Measurements from ENCODE around the gene OXNAD1. TPM values are rescaled to one million over a fixed set of nuclear protein-coding genes. Genes with fewer than 3 reads are reported as not detected.
A peak's percentile ranks its signal among the peaks of the same experiment; 100 is the strongest.

OXNAD1 gene
- total and polyA plus RNA-seq, 10 of the 15 experiments (the other 5 are each of a cell fraction or from before 2014, with no cell fraction given), result 5.6 to 27.8 (median 16.2) TPM

DNA sequence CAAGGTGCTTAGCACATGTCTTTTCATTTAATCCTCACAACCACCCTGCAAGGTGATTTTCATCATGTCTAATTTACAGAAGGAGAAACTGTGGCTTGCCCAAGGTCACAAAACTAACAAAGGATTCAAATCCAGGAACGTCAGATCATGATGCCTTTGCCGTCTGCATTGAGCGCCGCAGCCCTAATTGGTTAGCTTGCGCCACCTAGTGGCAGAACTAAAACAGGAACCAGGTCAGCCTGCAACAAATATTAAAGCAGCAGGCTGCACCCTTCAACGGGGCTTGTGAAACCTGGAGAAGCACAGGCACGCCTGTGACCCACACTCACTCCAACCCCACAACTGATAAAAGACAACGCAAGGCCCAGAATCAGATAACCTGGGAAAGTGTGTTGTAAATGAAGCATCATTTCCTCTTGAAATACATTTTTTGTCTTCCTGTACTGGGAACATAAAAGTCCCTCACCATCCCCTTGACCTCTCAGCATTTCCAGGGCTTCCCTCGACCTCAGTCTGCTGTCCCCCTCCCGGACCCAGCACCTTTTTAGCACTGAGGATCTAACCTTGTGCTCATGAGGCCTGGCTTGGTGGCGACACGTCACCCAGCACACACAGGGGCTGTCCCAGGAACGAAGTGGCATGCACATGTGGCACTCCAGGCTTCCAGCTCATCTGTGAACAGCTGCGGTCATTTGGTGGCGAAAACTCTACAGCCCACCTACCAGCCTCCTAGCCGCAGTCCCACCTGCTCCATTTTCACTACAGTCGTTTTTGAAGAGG, 17.5 kb upstream of the OXNAD1 start (continued):
- TF ChIP-seq, protein P1, sequence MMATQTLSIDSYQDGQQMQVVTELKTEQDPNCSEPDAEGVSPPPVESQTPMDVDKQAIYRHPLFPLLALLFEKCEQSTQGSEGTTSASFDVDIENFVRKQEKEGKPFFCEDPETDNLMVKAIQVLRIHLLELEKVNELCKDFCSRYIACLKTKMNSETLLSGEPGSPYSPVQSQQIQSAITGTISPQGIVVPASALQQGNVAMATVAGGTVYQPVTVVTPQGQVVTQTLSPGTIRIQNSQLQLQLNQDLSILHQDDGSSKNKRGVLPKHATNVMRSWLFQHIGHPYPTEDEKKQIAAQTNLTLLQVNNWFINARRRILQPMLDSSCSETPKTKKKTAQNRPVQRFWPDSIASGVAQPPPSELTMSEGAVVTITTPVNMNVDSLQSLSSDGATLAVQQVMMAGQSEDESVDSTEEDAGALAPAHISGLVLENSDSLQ (IDR thresholded peaks at IDR 0.05), result peak; percentile 61
- no peak for TF ChIP-seq KDM1A (IDR thresholded peaks at IDR 0.05; ENCODE audit: borderline replicate concordance)
- peak; percentile 73 for TF ChIP-seq YY1 (IDR thresholded peaks at IDR 0.05; ENCODE audit: low read depth, low read length)
- TF ChIP-seq EP300 (IDR thresholded peaks at IDR 0.05; ENCODE audit: borderline replicate concordance in 1 of 2, control insufficient read depth in 1 of 2, low read depth in 2 of 2, low read length in 2 of 2), result peak; percentile 29 to 50; a peak in 1 of 4 replicates
- TF ChIP-seq, protein P2, sequence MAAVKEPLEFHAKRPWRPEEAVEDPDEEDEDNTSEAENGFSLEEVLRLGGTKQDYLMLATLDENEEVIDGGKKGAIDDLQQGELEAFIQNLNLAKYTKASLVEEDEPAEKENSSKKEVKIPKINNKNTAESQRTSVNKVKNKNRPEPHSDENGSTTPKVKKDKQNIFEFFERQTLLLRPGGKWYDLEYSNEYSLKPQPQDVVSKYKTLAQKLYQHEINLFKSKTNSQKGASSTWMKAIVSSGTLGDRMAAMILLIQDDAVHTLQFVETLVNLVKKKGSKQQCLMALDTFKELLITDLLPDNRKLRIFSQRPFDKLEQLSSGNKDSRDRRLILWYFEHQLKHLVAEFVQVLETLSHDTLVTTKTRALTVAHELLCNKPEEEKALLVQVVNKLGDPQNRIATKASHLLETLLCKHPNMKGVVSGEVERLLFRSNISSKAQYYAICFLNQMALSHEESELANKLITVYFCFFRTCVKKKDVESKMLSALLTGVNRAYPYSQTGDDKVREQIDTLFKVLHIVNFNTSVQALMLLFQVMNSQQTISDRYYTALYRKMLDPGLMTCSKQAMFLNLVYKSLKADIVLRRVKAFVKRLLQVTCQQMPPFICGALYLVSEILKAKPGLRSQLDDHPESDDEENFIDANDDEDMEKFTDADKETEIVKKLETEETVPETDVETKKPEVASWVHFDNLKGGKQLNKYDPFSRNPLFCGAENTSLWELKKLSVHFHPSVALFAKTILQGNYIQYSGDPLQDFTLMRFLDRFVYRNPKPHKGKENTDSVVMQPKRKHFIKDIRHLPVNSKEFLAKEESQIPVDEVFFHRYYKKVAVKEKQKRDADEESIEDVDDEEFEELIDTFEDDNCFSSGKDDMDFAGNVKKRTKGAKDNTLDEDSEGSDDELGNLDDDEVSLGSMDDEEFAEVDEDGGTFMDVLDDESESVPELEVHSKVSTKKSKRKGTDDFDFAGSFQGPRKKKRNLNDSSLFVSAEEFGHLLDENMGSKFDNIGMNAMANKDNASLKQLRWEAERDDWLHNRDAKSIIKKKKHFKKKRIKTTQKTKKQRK (IDR thresholded peaks at IDR 0.05; ENCODE audit: low read depth, low read length), result no peak
- TF ChIP-seq, protein P3, sequence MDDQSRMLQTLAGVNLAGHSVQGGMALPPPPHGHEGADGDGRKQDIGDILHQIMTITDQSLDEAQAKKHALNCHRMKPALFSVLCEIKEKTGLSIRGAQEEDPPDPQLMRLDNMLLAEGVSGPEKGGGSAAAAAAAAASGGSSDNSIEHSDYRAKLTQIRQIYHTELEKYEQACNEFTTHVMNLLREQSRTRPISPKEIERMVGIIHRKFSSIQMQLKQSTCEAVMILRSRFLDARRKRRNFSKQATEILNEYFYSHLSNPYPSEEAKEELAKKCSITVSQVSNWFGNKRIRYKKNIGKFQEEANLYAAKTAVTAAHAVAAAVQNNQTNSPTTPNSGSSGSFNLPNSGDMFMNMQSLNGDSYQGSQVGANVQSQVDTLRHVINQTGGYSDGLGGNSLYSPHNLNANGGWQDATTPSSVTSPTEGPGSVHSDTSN (IDR thresholded peaks at IDR 0.05; ENCODE audit: insufficient replicate concordance, low read depth, low read length), result no peak
- TF ChIP-seq STAT1 (conservative IDR thresholded peaks at IDR 0.05), result peak; percentile 66; the same call in 1 of the 2 replicates
- TF ChIP-seq, protein P4, sequence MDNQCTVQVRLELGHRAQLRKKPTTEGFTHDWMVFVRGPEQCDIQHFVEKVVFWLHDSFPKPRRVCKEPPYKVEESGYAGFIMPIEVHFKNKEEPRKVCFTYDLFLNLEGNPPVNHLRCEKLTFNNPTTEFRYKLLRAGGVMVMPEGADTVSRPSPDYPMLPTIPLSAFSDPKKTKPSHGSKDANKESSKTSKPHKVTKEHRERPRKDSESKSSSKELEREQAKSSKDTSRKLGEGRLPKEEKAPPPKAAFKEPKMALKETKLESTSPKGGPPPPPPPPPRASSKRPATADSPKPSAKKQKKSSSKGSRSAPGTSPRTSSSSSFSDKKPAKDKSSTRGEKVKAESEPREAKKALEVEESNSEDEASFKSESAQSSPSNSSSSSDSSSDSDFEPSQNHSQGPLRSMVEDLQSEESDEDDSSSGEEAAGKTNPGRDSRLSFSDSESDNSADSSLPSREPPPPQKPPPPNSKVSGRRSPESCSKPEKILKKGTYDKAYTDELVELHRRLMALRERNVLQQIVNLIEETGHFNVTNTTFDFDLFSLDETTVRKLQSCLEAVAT (IDR thresholded peaks at IDR 0.05), result peak; percentile 33; the same call in 1 of the 2 replicates
- TF ChIP-seq, protein P5, sequence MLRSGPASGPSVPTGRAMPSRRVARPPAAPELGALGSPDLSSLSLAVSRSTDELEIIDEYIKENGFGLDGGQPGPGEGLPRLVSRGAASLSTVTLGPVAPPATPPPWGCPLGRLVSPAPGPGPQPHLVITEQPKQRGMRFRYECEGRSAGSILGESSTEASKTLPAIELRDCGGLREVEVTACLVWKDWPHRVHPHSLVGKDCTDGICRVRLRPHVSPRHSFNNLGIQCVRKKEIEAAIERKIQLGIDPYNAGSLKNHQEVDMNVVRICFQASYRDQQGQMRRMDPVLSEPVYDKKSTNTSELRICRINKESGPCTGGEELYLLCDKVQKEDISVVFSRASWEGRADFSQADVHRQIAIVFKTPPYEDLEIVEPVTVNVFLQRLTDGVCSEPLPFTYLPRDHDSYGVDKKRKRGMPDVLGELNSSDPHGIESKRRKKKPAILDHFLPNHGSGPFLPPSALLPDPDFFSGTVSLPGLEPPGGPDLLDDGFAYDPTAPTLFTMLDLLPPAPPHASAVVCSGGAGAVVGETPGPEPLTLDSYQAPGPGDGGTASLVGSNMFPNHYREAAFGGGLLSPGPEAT (IDR thresholded peaks at IDR 0.05; ENCODE audit: low read depth), result 0 out of 2 replicates have a peak, but pooled peaks have one; percentile 21
- TF ChIP-seq, protein P6, sequence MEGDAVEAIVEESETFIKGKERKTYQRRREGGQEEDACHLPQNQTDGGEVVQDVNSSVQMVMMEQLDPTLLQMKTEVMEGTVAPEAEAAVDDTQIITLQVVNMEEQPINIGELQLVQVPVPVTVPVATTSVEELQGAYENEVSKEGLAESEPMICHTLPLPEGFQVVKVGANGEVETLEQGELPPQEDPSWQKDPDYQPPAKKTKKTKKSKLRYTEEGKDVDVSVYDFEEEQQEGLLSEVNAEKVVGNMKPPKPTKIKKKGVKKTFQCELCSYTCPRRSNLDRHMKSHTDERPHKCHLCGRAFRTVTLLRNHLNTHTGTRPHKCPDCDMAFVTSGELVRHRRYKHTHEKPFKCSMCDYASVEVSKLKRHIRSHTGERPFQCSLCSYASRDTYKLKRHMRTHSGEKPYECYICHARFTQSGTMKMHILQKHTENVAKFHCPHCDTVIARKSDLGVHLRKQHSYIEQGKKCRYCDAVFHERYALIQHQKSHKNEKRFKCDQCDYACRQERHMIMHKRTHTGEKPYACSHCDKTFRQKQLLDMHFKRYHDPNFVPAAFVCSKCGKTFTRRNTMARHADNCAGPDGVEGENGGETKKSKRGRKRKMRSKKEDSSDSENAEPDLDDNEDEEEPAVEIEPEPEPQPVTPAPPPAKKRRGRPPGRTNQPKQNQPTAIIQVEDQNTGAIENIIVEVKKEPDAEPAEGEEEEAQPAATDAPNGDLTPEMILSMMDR (IDR thresholded peaks at IDR 0.05 in 2 of 3, conservative IDR thresholded peaks at IDR 0.05 in 1 of 3; ENCODE audit: control insufficient read depth in 2 of 3, extremely low read depth in 1 of 3, insufficient read depth in 1 of 3, low read depth in 3 of 3, low read length in 3 of 3), result peak; percentile 84 to 97 (median 90)
- TF ChIP-seq, protein P7, sequence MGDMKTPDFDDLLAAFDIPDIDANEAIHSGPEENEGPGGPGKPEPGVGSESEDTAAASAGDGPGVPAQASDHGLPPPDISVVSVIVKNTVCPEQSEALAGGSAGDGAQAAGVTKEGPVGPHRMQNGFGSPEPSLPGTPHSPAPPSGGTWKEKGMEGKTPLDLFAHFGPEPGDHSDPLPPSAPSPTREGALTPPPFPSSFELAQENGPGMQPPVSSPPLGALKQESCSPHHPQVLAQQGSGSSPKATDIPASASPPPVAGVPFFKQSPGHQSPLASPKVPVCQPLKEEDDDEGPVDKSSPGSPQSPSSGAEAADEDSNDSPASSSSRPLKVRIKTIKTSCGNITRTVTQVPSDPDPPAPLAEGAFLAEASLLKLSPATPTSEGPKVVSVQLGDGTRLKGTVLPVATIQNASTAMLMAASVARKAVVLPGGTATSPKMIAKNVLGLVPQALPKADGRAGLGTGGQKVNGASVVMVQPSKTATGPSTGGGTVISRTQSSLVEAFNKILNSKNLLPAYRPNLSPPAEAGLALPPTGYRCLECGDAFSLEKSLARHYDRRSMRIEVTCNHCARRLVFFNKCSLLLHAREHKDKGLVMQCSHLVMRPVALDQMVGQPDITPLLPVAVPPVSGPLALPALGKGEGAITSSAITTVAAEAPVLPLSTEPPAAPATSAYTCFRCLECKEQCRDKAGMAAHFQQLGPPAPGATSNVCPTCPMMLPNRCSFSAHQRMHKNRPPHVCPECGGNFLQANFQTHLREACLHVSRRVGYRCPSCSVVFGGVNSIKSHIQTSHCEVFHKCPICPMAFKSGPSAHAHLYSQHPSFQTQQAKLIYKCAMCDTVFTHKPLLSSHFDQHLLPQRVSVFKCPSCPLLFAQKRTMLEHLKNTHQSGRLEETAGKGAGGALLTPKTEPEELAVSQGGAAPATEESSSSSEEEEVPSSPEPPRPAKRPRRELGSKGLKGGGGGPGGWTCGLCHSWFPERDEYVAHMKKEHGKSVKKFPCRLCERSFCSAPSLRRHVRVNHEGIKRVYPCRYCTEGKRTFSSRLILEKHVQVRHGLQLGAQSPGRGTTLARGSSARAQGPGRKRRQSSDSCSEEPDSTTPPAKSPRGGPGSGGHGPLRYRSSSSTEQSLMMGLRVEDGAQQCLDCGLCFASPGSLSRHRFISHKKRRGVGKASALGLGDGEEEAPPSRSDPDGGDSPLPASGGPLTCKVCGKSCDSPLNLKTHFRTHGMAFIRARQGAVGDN (IDR thresholded peaks at IDR 0.05), result 0 out of 2 replicates have a peak, but pooled peaks have one; percentile 49
